CD14-positive monocyte (primary cell): ENCODE measurements around the gene REXO4. TPM values are rescaled to one million over a fixed set of nuclear protein-coding genes. Genes with fewer than 3 reads are reported as not detected.

ENCODE experiments used
- DNase-seq, 3 donors: peaks; one replicate each; pipeline ENCODE4 v3.0.0-alpha.2; 2011 to 2022
- H2AFZ ChIP-seq: 2 replicates; pipeline ENCODE4 v1.6.0; 2012; ENCODE audit warnings: mild to moderate bottlenecking, low read depth, low read length, inconsistent platforms; ENCODE audit not compliant: insufficient read depth, poor library complexity, severe bottlenecking
- H3K27ac ChIP-seq, 2 donors: 1 replicate in 1 of 2; 2 replicates in 1 of 2; pipeline ENCODE4 v1.5.1; 2012 to 2013; ENCODE audit warnings: low read length in 2 of 2, control low read depth in 1 of 2, inconsistent platforms in 1 of 2, low read depth in 1 of 2, mild to moderate bottlenecking in 1 of 2
- H3K27me3 ChIP-seq, 2 donors: one replicate each; pipeline versions ENCODE4 v1.6.0 to v1.6.1; 2011 to 2013; ENCODE audit warnings: low read length in 2 of 2; ENCODE audit not compliant: control insufficient read depth in 2 of 2, insufficient read depth in 2 of 2
- H3K36me3 ChIP-seq, 2 donors: replicated peaks in 1 of 2; 1 replicate in 1 of 2; 2 replicates in 1 of 2; pipeline versions ENCODE4 v1.5.1 to v1.6.1; 2012 to 2013; ENCODE audit warnings: low read length in 2 of 2, control low read depth in 1 of 2, inconsistent platforms in 1 of 2, mild to moderate bottlenecking in 1 of 2; ENCODE audit not compliant: insufficient read depth in 2 of 2, control insufficient read depth in 1 of 2
- H3K4me1 ChIP-seq, 2 donors: 1 replicate in 1 of 2; 2 replicates in 1 of 2; pipeline versions ENCODE4 v1.5.1 to v1.6.1; 2012 to 2013; ENCODE audit warnings: low read length in 2 of 2, control low read depth in 1 of 2, inconsistent platforms in 1 of 2, mild to moderate bottlenecking in 1 of 2, moderate library complexity in 1 of 2; ENCODE audit not compliant: insufficient read depth in 2 of 2, control insufficient read depth in 1 of 2
- H3K4me2 ChIP-seq: replicated peaks from 2 replicates; pipeline ENCODE3; 2012; ENCODE audit warnings: low read length, moderate library complexity, mild to moderate bottlenecking; ENCODE audit not compliant: poor library complexity, severe bottlenecking; ENCODE audit errors: extremely low read depth
- H3K4me3 ChIP-seq, 3 experiments: fragments of 200-600 bp in 1 of 3; sonication (generic) in 1 of 3; replicated peaks in 1 of 3; 1 replicate in 2 of 3; 2 replicates in 1 of 3; pipeline ENCODE4 v1.5.1; 2011 to 2013; ENCODE audit warnings: low read length in 3 of 3, mild to moderate bottlenecking in 3 of 3, control low read depth in 2 of 3, low read depth in 2 of 3, inconsistent platforms in 1 of 3, moderate library complexity in 1 of 3
- H3K79me2 ChIP-seq: 2 replicates; pipeline ENCODE4 v1.6.0; 2012; ENCODE audit warnings: mild to moderate bottlenecking, control low read depth, inconsistent platforms, low read length, moderate library complexity; ENCODE audit not compliant: insufficient read depth
- H3K9ac ChIP-seq: 2 replicates; pipeline ENCODE4 v1.6.0; 2017; ENCODE audit warnings: low read length, mild to moderate bottlenecking; ENCODE audit not compliant: insufficient read depth, poor library complexity, severe bottlenecking
- H3K9me3 ChIP-seq, 2 donors: replicated peaks in 1 of 2; 1 replicate in 1 of 2; 2 replicates in 1 of 2; pipeline versions ENCODE4 v1.5.1 to v1.6.1; 2012 to 2013; ENCODE audit warnings: low read length in 2 of 2, control low read depth in 1 of 2; ENCODE audit not compliant: control insufficient read depth in 1 of 2, insufficient read depth in 1 of 2
- H4K20me1 ChIP-seq: 2 replicates; pipeline ENCODE4 v1.6.0; 2012; ENCODE audit warnings: mild to moderate bottlenecking, low read length, control low read depth, moderate library complexity; ENCODE audit not compliant: insufficient read depth
- H3K27ac Mint-ChIP-seq, 7 donors: one replicate each; pipeline ENCODE4 v1.8.0; 2020; ENCODE audit warnings: mild to moderate bottlenecking in 7 of 7, mixed read lengths in 7 of 7, moderate library complexity in 6 of 7, inconsistent platforms in 2 of 7
- H3K27me3 Mint-ChIP-seq, 3 donors: one replicate each; pipeline ENCODE4 v1.8.0; 2021 to 2022; ENCODE audit warnings: low read depth in 3 of 3, mild to moderate bottlenecking in 3 of 3, mixed read lengths in 3 of 3, moderate library complexity in 3 of 3, inconsistent platforms in 1 of 3
- H3K36me3 Mint-ChIP-seq, 2 donors: one replicate each; pipeline ENCODE4 v1.8.0; 2020; ENCODE audit warnings: mixed read lengths in 2 of 2, inconsistent platforms in 1 of 2, mild to moderate bottlenecking in 1 of 2
- H3K4me1 Mint-ChIP-seq: one replicate; pipeline ENCODE4 v1.8.0; 2020; ENCODE audit warnings: mild to moderate bottlenecking, mixed read lengths
- H3K4me3 Mint-ChIP-seq, 2 donors: one replicate each; pipeline ENCODE4 v1.8.0; 2020; ENCODE audit warnings: mild to moderate bottlenecking in 2 of 2, mixed read lengths in 2 of 2, moderate library complexity in 1 of 2
- H3K9me3 Mint-ChIP-seq, 7 donors: one replicate each; pipeline ENCODE4 v1.8.0; 2020 to 2022; ENCODE audit warnings: mixed read lengths in 7 of 7, mild to moderate bottlenecking in 6 of 7, moderate library complexity in 6 of 7, inconsistent platforms in 2 of 7
- CTCF ChIP-seq: fragments of 200-600 bp; IDR thresholded peaks from one replicate; pipeline ENCODE4 v1.8.0; 2022; ENCODE audit warnings: antibody characterized with exemption, mild to moderate bottlenecking
- WGBS: methylation state at CpG from one replicate; pipeline ENCODE4 v1.1.5; 2013; ENCODE audit warnings: missing lambda C conversion rate; ENCODE audit not compliant: insufficient coverage; 5-methylcytosine and 5-hydroxymethylcytosine counted together
- intact Hi-C, 2 donors: fragments of 100-400 bp; cut with micrococcal nuclease; formaldehyde crosslinking; loops; one replicate each; pipeline versions ENCODE4 v1.15.0 to v1.15.1; 2023
- polyA plus RNA-seq, 3 donors: library from polyadenylated mRNA; depleted of rRNA in 1 of 3; unstranded in 2 of 3; stranded (reverse) in 1 of 3; fragments of 300-500 nt in 2 of 3; fragments of >200 nt in 1 of 3; fragmentation: Illumina TruSeq in 2 of 3; gene quantifications; 1 replicate in 2 of 3; 2 replicates in 1 of 3; pipeline ENCODE4 v1.2.3, GENCODE V29; 2012 to 2021

The REXO4 gene
- polyA plus RNA-seq, 3 donors, result 3.0 to 11.0 (median 4.2) TPM

GRCh38 chr9:133419005-133419404 is 1.2 kb upstream of the REXO4 start:
- Mint-ChIP-seq H3K4me1 (peaks cover 34% of the 10 kb centered on the region), H3K27ac (peak overlapping the region in 2 of 7 donors; percentile 20 to 48), H3K27me3 (peaks cover 0 to 4% (median 1%) of the 10 kb centered on the region in 3 donors), H3K9me3 (peaks cover 0 to 8% (median 0%) of the 10 kb centered on the region in 7 donors), H3K4me3 (no peak overlapping the region), H3K36me3 (peaks cover 13 to 19% of the 10 kb centered on the region in 2 donors)
- H3K4me1 ChIP-seq, result peaks cover 21 to 26% of the 10 kb centered on the region in 2 donors
- no peak overlapping the region for H3K9ac ChIP-seq
- intact Hi-C loops, result loop anchor here (5.0 kb wide), 2 partner anchors 58 to 82 kb away; partner anchors contain the start of genes SLC2A6 (in 1 of the 2) and SURF6 (in 1 of the 2)
- H2AFZ ChIP-seq, result no peak overlapping the region
- no peak overlapping the region for H3K4me2 ChIP-seq
- H3K27ac ChIP-seq, result no peak overlapping the region
- no peaks in the 10 kb centered on the region for H3K27me3 ChIP-seq
- H3K4me3 ChIP-seq, result no peak overlapping the region
- no peak for DNase-seq
- H3K36me3 ChIP-seq, result peaks cover 7 to 19% of the 10 kb centered on the region in 2 donors
- H4K20me1 ChIP-seq, result peaks cover 20% of the 10 kb centered on the region
- WGBS, result 97% methylated on average over 12 of the region's 13 CpGs
- H3K9me3 ChIP-seq, result no peaks in the 10 kb centered on the region
- TF ChIP-seq CTCF, result no peak
- peaks cover 37% of the 10 kb centered on the region for H3K79me2 ChIP-seq

GRCh38 chr9:133415170-133415569 is 2.6 kb downstream of the REXO4 start:
- Histone ChIP-seq H3K9ac (no peak overlapping the region), H3K27me3 (no peaks in the 10 kb centered on the region), H3K4me1 (peaks cover 21 to 26% of the 10 kb centered on the region in 2 donors), H3K27ac (no peak overlapping the region), H3K79me2 (peaks cover 38% of the 10 kb centered on the region), H3K4me3 (no peak overlapping the region), H3K4me2 (no peak overlapping the region), H3K9me3 (no peaks in the 10 kb centered on the region), H4K20me1 (peaks cover 27% of the 10 kb centered on the region), H2AFZ (no peak overlapping the region), H3K36me3 (peaks cover 43 to 57% of the 10 kb centered on the region in 2 donors)
- Mint-ChIP-seq H3K9me3 (peaks cover 0 to 8% (median 0%) of the 10 kb centered on the region in 7 donors), H3K4me3 (no peak overlapping the region), H3K27me3 (peaks cover 1 to 4% (median 2%) of the 10 kb centered on the region in 3 donors), H3K36me3 (peaks cover 47 to 55% of the 10 kb centered on the region in 2 donors), H3K27ac (no peak overlapping the region), H3K4me1 (peaks cover 32% of the 10 kb centered on the region)
- no peak for TF ChIP-seq CTCF
- no CpG with 5 or more reads among the region's 1 CpG for WGBS
- no peak for DNase-seq
- intact Hi-C loops, result loop anchor here (5.0 kb wide), 2 partner anchors 62 to 78 kb away; partner anchors contain the start of genes SLC2A6 (in 1 of the 2) and SURF6 (in 1 of the 2)
